IMR-90 (cell line): ENCODE results near the gene PSMD11.

Experiments
- POLR2A ChIP-seq: IDR thresholded peaks from 2 replicates; pipeline ENCODE4 v1.6.1; 2012; ENCODE audit warnings: mild to moderate bottlenecking, low read depth, low read length
- USF2 ChIP-seq: fragments of 150-350 bp; IDR thresholded peaks from 2 replicates; pipeline ENCODE4 v1.6.1; 2017; ENCODE audit warnings: mild to moderate bottlenecking, antibody characterized with exemption, low read length, low read depth
- TF ChIP-seq, protein P1 (sequence below): conservative IDR thresholded peaks from 2 replicates; pipeline ENCODE4 v1.5.1; 2012; ENCODE audit warnings: mild to moderate bottlenecking, low read depth, low read length, improper control_type of control experiment

DNA sequence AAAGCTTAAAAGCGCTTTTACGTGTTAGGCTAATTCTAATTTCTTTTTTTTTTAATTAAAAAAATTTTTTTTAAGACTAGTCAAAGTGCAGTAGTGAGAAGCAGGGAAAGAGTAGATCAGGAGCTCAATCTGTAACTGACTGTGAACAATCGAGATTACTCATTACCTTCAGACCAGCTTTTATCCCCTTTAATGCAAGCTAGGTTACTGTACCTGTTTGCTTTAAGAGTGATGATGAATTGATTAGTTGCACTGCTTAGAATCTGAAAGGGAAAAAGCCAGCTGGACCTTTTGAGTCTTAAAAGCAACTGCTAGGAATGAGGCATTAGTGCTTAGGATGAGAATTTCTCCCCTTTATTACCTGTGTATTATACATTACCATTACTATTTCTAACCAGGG lies 19.0 kb downstream of the PSMD11 start:
- TF ChIP-seq, protein P1, sequence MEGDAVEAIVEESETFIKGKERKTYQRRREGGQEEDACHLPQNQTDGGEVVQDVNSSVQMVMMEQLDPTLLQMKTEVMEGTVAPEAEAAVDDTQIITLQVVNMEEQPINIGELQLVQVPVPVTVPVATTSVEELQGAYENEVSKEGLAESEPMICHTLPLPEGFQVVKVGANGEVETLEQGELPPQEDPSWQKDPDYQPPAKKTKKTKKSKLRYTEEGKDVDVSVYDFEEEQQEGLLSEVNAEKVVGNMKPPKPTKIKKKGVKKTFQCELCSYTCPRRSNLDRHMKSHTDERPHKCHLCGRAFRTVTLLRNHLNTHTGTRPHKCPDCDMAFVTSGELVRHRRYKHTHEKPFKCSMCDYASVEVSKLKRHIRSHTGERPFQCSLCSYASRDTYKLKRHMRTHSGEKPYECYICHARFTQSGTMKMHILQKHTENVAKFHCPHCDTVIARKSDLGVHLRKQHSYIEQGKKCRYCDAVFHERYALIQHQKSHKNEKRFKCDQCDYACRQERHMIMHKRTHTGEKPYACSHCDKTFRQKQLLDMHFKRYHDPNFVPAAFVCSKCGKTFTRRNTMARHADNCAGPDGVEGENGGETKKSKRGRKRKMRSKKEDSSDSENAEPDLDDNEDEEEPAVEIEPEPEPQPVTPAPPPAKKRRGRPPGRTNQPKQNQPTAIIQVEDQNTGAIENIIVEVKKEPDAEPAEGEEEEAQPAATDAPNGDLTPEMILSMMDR: no peak
- no peak for TF ChIP-seq POLR2A
- no peak for TF ChIP-seq USF2
